Endothelial cell of umbilical vein (primary cell): Measurements from ENCODE around the gene NEDD4L. TPM values are rescaled to one million over a fixed set of nuclear protein-coding genes. Genes with fewer than 3 reads are reported as not detected.

Source experiments
- BruUV-seq: library from RNA; stranded (reverse); fragments of 400-500 nt; replicated peaks from 2 replicates; lab custom pipeline; 2021; lab: Mats Ljungman, UMichigan
- CTCF ChIA-PET: fragments of 300-600, 350-600 bp; sonication (Branson Sonifier 250); formaldehyde crosslinking; loops from one replicate; lab custom pipeline; 2021; ENCODE audit warnings: antibody characterized with exemption, inconsistent platforms; lab: Charles Lee
- POLR2A ChIA-PET: fragments of 300-600, 350-600 bp; sonication (Branson Sonifier 250); formaldehyde crosslinking; loops from one replicate; lab custom pipeline; 2021; ENCODE audit warnings: antibody characterized with exemption, inconsistent platforms; lab: Charles Lee
- DNase-seq: peaks from one replicate; pipeline ENCODE4 v3.0.0-alpha.2; 2011; ENCODE audit warnings: low read depth, low spot score
- FAIRE-seq: peaks from 2 replicates; lab custom pipeline; 2011; peaks lifted over from hg19 to GRCh38; lab: Jason Lieb, UNC
- H2AFZ ChIP-seq: 2 replicates; pipeline ENCODE4 v1.6.0; 2012; ENCODE audit warnings: low read depth, low read length, control low read depth, inconsistent platforms
- H3K27ac ChIP-seq: 2 replicates; pipeline ENCODE4 v1.5.1; 2011; ENCODE audit warnings: low read depth, mild to moderate bottlenecking, control low read depth, low read length, moderate library complexity; ENCODE audit not compliant: insufficient read depth
- H3K27me3 ChIP-seq, 2 experiments: 2 replicates each; pipeline versions ENCODE4 v1.6.0 to v1.6.1; 2011; ENCODE audit warnings: low read length in 2 of 2, mixed read lengths in 1 of 2; ENCODE audit not compliant: control insufficient read depth in 2 of 2, insufficient read depth in 2 of 2
- H3K36me3 ChIP-seq, 2 experiments: 2 replicates in 1 of 2; 3 replicates in 1 of 2; pipeline ENCODE4 v1.5.1; 2011; ENCODE audit warnings: low read length in 2 of 2, mild to moderate bottlenecking in 1 of 2, moderate library complexity in 1 of 2; ENCODE audit not compliant: control insufficient read depth in 2 of 2, insufficient read depth in 2 of 2; ENCODE audit errors: extremely low read depth in 1 of 2
- H3K4me1 ChIP-seq: 3 replicates; pipeline ENCODE4 v1.5.1; 2011; ENCODE audit warnings: mild to moderate bottlenecking, low read length; ENCODE audit not compliant: control insufficient read depth, insufficient read depth; ENCODE audit errors: extremely low read depth
- H3K4me2 ChIP-seq: 2 replicates; pipeline ENCODE4 v1.6.1; 2011; ENCODE audit warnings: low read length, control low read depth, mixed read lengths; ENCODE audit not compliant: insufficient read depth
- H3K4me3 ChIP-seq, 3 experiments: fragments of 200-600 bp in 1 of 3; sonication (generic), shearing (Covaris generic) in 1 of 3; replicated peaks in 1 of 3; 2 replicates each; pipeline ENCODE4 v1.5.1; 2011 to 2016; ENCODE audit warnings: control low read depth in 3 of 3, low read length in 3 of 3, mild to moderate bottlenecking in 2 of 3, inconsistent platforms in 1 of 3, low read depth in 1 of 3, moderate library complexity in 1 of 3; ENCODE audit not compliant: insufficient read depth in 1 of 3
- H3K79me2 ChIP-seq: 2 replicates; pipeline ENCODE4 v1.6.0; 2012; ENCODE audit warnings: low read length, inconsistent platforms; ENCODE audit not compliant: control insufficient read depth, insufficient read depth
- H3K9ac ChIP-seq: replicated peaks from 2 replicates; pipeline ENCODE3; 2011; ENCODE audit warnings: low read length, control low read depth; ENCODE audit not compliant: insufficient read depth; ENCODE audit errors: extremely low read depth
- H3K9me1 ChIP-seq: replicated peaks from 3 replicates; pipeline ENCODE4 v1.6.0; 2011; ENCODE audit warnings: mild to moderate bottlenecking, low read length; ENCODE audit not compliant: control insufficient read depth, insufficient read depth; ENCODE audit errors: extremely low read depth
- H3K9me3 ChIP-seq: replicated peaks from 2 replicates; pipeline ENCODE4 v1.5.1; 2012; ENCODE audit warnings: low read length, inconsistent platforms; ENCODE audit not compliant: control insufficient read depth, insufficient read depth
- H4K20me1 ChIP-seq: replicated peaks from 2 replicates; pipeline ENCODE3; 2011; ENCODE audit warnings: mild to moderate bottlenecking, low read length; ENCODE audit not compliant: control insufficient read depth, insufficient read depth; ENCODE audit errors: extremely low read depth
- CTCF ChIP-seq, 2 donors: IDR thresholded peaks; 1 replicate in 1 of 2; 2 replicates in 1 of 2; pipeline ENCODE4 v1.5.1; 2011; ENCODE audit warnings: low read length in 2 of 2, mild to moderate bottlenecking in 2 of 2, moderate library complexity in 2 of 2, control low read depth in 1 of 2, inconsistent platforms in 1 of 2, low read depth in 1 of 2; ENCODE audit not compliant: insufficient read depth in 1 of 2; ENCODE audit errors: extremely low read depth in 1 of 2
- EZH2 ChIP-seq: IDR thresholded peaks from 2 replicates; pipeline ENCODE4 v1.6.1; 2012; ENCODE audit warnings: borderline replicate concordance, low read depth, mild to moderate bottlenecking, moderate library complexity, low read length, inconsistent platforms; ENCODE audit not compliant: severe bottlenecking
- FOS ChIP-seq: IDR thresholded peaks from 2 replicates; pipeline ENCODE4 v1.6.1; 2011; ENCODE audit warnings: mild to moderate bottlenecking, low read length, moderate library complexity, borderline replicate concordance; ENCODE audit not compliant: insufficient read depth
- GATA2 ChIP-seq: IDR thresholded peaks from 2 replicates; pipeline ENCODE4 v1.7.0; 2011; ENCODE audit warnings: low read depth, mild to moderate bottlenecking, moderate library complexity, mixed read lengths, low read length; ENCODE audit not compliant: insufficient read length, insufficient read depth
- MAX ChIP-seq: IDR thresholded peaks from 2 replicates; pipeline ENCODE4 v1.6.1; 2011; ENCODE audit not compliant: insufficient read depth, insufficient read length
- POLR2AphosphoS5 ChIP-seq: IDR thresholded peaks from 2 replicates; pipeline ENCODE4 v1.6.1; 2012; ENCODE audit warnings: low read depth, mild to moderate bottlenecking, control low read depth, low read length, moderate library complexity; ENCODE audit not compliant: insufficient read depth
- dilution Hi-C: fragments of 300-500 bp; cut with MboI; formaldehyde crosslinking; loops from one replicate; pipeline ENCODE4 v1.15.0; 2019; ENCODE audit warnings: low sequenced_read_pairs; ENCODE audit not compliant: extremely low pct_ligation_motif_present
- intact Hi-C: fragments of 100-400 bp; cut with micrococcal nuclease; formaldehyde crosslinking; loops from one replicate; pipeline ENCODE4 v1.10.0; 2022
- polyA plus RNA-seq, 4 experiments: library from polyadenylated mRNA; depleted of rRNA in 3 of 4; stranded (reverse) in 3 of 4; unstranded in 1 of 4; fragments of >200 nt; gene quantifications; 2 replicates each; pipeline versions ENCODE4 v1.2.1 to v1.2.3, GENCODE V29; 2011 to 2012; ENCODE audit warnings: missing spikeins in 1 of 4
- total RNA-seq: library from RNA; stranded (reverse); gene quantifications from 2 replicates; pipeline ENCODE4 v1.2.3, GENCODE V29; 2021

Gene NEDD4L
- total and polyA plus RNA-seq, 2 donors (not counting 3 experiments of a cell fraction or from before 2014, with no cell fraction given) = 20.5 to 78.9 TPM

- no peak overlapping the region for H3K4me3 ChIP-seq
- H2AFZ ChIP-seq = no peak overlapping the region
- CTCF ChIA-PET = interaction anchor here (1.1 kb wide), 1 partner anchor 25 kb away, joined by 3 read pairs; no protein-coding TSS in a partner anchor
- no peak overlapping the region for H3K4me2 ChIP-seq
- FAIRE-seq (no peak), DNase-seq (no peak)
- H3K9ac ChIP-seq = no peak overlapping the region
- POLR2A ChIA-PET = no interaction called here
- TF ChIP-seq GATA2 = no peak
- peak; percentile 21 for TF ChIP-seq FOS
- TF ChIP-seq EZH2 = no peak
- TF ChIP-seq MAX = no peak
- no peak for TF ChIP-seq POLR2AphosphoS5
- TF ChIP-seq CTCF (IDR thresholded peaks at IDR 0.05; ENCODE audit: extremely low read depth in 1 of 2, insufficient read depth in 1 of 2, low read depth in 1 of 2, low read length in 2 of 2) = no peak
- no peaks in the 10 kb centered on the region for H3K9me3 ChIP-seq
- no peaks in the 10 kb centered on the region for H3K27me3 ChIP-seq
- peaks cover 0 to 16% of the 10 kb centered on the region in 2 experiments for H3K36me3 ChIP-seq
- intact Hi-C loops (no loop called here), dilution Hi-C loops (no loop called here)
- H3K9me1 ChIP-seq = no peaks in the 10 kb centered on the region
- H3K4me1 ChIP-seq = peaks cover 13% of the 10 kb centered on the region
- no peak overlapping the region for H3K27ac ChIP-seq
- no peaks in the 10 kb centered on the region for H4K20me1 ChIP-seq
- no TSS peak for BruUV-seq
- no peaks in the 10 kb centered on the region for H3K79me2 ChIP-seq
Observed at GRCh38 chr18:58363767-58364540, 319.9 kb downstream of the NEDD4L start.
